HG02840 (cell line): ENCODE measurements around the gene APIP.
"Not testable (repeated sequence)": the region's sequence is repeated elsewhere in the genome, so short reads cannot be mapped to it uniquely, and the experiment has no call there.

Experiments used
- ATAC-seq: cut with Tn5 transposase; IDR thresholded peaks from one replicate; pipeline ENCODE4 v1.9.1; 2021; ENCODE audit warnings: mild to moderate bottlenecking, moderate library complexity, moderate number of reproducible peaks; ENCODE audit not compliant: unreplicated experiment, low FRiP score

Gene APIP

GRCh38 chr11:34926831-34927132 is 10.6 kb upstream of the APIP start:
- no peak for ATAC-seq

GRCh38 chr11:34926101-34926830 is 10.1 kb upstream of the APIP start:
- ATAC-seq: no peak

- ATAC-seq: no peak
These were observed 8.5 kb upstream of the APIP start for GRCh38 chr11:34924714-34925113.

DNA sequence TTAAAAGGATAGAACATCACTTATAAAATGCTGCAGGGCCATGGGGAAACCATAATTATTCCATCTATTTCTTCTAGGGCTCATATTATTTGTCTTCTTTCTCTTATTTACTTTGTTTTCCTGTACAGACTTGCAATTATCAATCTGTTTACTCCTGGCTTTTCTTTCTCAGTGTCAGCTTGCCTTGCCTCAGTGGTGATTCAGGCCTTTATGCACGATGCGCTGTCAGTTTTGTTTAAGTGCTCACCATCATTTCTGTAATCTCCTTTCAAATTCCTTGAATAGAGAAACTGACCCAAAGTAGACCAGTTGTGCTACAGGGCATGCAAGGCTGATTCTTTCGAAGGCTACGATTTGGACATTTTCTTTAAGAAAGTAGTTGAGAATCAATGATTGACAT is 5.0 kb upstream of the APIP start:
- no peak for ATAC-seq

DNA sequence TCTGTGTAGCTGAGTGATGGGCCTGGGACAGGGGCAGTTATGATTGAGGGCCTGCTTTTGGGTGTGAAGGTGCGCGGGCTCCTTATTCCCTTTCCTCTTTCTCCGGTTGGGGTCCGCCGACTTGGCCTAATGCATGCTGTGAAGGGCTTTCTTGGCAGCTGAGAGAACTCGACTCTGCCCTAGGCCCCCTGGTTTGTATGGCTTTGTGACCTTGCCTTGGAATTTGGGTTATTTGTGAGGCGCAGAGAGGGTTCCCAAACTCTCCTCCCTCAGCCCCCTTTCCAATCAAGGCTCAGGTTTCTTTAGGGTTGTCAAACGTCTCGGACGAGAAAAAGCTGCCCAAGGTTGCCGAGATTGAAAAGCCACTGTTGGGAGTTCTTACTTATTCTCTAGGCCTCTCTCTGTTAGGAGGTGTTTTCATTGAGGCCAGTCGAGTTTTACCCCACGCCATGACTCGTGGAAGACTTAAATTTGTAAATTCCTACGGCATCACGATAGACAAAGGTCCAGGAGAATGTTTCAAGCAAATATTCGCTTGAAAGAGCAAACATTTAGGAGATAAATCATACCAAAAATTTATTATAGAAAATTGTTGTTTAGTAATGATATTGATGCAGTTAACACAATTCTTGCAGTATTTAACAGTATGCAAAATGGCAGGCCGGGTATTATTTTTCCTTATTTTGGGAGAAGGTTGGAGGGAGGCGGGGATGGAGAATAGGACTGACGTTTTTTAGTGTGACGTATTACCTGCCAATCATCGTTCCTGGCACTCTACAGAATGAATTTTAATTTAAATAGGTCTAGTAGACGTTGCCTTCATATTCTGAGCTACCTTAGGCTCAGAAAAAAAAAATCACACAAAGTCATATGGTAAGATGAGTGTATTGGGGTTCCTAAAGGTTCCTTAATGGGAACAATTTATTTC is 928 bp upstream of the APIP start:
- ATAC-seq: no peak

DNA sequence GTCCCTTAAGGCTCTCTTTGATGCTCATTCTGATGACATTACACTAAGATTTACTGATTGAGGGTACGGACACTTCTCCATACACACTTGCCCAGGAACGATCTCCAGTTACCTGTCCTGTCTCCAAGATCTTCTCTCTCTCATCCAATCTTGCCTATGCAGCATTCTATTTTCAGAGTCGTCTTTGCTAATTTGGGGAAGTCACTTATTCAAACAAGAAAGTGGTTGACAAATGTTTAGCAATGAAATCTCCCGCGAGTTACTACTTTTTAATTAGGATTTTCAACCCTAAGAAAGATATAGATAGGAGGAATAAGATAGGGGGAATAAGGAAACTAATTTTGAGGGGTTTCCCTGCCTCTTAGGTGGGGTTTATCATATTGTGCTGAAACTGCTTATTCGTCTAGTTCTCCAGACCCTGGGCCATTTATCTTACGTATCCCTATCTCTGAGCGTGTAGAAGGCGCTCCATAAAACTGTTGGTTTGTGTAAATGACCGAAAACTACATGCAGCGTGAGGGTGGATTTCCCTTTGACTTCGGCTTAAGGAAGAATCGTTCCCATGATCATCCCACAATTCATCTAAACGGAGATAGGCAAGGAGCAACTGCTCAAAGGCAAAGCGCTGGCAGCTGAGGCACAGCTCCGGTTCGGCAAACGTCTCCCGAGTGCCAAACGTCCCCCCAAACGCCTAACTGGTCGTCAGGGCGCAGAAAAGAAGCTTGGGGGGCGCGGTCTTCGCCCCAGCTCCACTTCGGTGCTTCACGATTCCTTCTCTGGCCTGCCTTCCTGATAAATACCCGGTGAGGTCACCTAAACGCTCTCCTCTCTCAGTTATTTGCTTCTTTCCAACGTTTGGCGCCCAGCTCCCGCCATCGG is 804 bp downstream of the APIP start:
- peak; percentile 19 for ATAC-seq

DNA sequence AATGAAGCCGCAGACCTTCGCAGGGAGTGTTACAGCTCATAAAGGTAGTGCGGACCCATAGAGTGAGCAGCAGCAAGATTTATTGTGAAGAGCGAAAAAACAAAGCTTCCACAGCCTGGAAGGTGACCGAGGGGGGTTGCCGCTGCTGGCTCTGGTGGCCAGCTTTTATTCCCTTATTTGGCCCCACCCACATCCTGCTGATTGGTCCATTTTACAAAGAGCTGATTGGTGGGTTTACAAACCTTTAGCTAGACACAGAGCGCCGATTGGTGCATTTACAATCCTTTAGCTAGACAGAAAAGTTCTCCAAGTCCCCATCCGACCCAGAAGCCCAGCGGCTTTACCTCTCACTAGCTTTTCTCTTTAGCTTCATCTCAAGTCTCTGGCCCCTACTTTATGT is 2.6 kb downstream of the APIP start:
- not testable (repeated sequence) for ATAC-seq

GRCh38 chr11:34911676-34912075 is 4.5 kb downstream of the APIP start:
- no peak for ATAC-seq

- ATAC-seq: no peak
These were observed 5.4 kb downstream of the APIP start for GRCh38 chr11:34910817-34911216.

DNA sequence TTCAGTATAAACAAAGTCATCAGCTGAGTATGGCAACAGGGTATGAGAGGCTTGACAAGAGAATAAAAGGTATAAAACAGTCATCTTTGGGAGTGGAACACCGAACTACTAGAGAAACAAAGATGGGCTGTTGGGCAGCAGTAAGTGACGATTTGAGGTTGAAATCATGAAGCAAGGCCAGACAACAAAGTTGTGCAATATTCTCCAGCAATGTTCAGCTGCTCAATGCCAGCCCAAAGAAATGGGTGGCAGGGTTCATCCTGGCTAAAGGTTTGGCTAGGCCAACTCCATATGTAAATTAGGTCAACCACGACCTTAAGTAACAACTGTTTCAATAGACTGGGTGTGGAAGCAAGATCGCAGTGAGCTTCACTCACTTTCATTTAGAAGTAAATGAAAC is 6.2 kb downstream of the APIP start:
- ATAC-seq: no peak

DNA sequence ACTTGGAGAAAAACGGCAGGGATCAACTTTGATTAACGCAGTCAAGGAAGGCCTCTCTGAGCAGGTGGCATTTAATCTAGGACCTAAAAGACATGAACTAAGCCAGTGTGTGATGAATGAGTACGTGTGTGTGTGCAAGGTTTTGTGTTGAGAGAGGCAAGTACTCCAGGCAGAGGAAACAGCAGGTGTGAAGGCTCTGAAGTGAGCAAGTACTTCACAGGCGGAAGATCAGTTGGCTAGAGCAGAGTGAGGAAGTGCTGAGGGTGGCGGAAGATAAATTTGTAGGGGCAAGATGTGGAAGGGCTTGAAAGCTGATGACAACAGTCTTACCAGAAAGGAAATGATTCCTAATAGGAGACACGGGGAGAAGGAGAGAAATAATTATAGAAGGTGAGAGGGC is 6.8 kb downstream of the APIP start:
- no peak for ATAC-seq

DNA sequence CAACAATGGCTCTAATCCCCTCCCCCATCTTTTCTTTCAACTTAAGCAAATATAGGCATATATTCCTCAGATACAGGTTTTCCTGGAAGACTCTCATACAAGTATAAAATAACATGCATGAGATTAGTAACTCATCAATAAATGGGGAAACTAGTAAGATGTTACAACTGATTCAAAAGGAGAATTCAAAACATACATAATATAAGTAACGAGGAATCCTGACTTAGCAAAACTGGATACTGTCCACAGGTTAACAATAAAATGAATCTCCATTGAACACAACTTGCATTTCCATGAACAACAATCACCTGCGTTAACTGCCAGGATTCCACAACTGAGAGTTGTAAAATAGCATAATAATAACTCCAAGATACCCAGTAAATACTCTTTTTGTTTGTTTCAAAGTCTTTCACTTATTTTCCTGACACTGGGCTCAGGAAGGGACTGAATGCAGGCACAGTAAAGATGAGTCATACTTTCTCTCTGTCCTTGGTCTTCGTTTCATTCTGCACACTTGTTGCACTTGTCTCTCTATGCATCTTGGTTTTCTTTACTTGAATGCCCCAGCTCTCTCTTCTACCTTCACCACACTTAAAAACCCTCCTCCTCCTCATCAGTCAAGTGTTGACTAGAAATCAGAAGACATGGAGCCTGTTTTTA is 8.1 kb downstream of the APIP start:
- ATAC-seq: no peak

- ATAC-seq: no peak
These were observed 10.5 kb downstream of the APIP start for GRCh38 chr11:34905666-34906065.

DNA sequence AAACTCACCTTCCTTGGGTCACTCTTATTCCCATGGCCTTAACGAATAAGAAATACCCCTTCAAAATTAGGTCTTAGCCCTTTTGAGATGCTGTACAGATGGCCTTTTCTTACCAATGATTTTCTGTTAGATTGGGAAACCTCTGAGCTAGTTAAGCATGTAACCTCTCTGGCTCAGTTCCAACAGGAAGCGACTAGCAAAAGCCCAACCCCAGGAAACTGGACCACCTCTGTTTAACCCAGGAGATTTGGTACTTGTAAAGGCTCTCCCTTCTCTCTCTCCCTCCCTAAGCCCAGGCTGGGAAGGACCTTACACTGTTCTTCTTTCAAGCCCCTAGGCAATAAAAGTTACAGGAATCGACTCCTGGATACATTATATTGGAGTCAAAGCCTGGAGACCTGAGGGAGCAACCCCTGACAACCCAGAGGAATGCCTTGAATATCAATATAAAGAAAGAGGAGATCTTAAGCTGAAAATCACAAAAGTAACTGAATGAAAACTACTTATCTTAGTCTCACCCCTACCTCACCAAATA is 11.7 kb downstream of the APIP start:
- ATAC-seq: no peak

- ATAC-seq: no peak
These were observed 16.6 kb downstream of the APIP start for GRCh38 chr11:34899633-34900016.

- no peak for ATAC-seq
These were observed 17.7 kb downstream of the APIP start for GRCh38 chr11:34898474-34898873.

GRCh38 chr11:34897171-34897870 is 18.9 kb downstream of the APIP start:
- no peak for ATAC-seq

- not testable (repeated sequence) for ATAC-seq
These were observed 20.0 kb downstream of the APIP start for GRCh38 chr11:34896191-34896590.

DNA sequence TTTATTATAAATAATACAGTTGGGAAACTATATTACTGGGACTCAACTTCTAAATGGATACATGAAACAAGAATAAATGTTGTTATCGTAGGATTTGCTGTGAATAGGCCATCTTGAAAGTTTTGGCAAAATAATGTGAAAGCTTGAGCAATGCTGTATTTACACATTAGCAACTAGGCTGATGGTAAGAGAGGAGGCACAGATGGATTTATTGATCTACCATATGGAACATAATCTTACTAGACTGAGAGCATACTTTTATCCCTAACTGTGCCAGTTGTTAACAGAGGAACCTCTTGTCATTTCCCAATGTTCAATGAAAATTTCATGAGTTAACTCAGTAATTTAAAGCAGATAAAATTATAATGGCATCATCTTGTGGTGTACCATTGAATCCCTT is 22.8 kb downstream of the APIP start:
- ATAC-seq: no peak

DNA sequence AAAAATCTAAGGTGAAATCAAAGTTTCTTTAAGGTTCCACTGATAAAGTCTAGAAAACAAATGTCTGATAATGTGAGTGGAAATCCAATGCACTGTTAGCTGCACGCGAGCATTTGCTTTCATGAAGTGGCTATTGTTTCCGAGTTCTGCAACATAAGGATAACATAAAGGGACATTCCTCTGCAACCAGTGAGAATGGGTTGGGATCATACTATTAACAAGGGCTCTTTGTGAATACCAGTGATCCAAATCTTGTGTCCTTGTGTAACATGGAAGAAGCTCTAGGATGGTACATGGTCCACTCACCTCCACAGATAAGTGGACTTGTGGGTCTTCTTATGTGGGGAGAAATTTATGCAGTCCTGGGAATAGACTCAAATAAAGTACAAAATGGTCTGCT is 24.6 kb downstream of the APIP start:
- no peak for ATAC-seq
